Epithelial cell of esophagus (primary cell): ENCODE measurements around the gene MBP.
A peak's percentile ranks its signal among the peaks of the same experiment; 100 is the strongest.

ENCODE experiments used
- DNase-seq: peaks from one replicate; pipeline ENCODE4 v3.0.0; 2010; ENCODE audit warnings: low read depth
- H3K4me3 ChIP-seq: 2 replicates; pipeline ENCODE4 v1.5.1; 2011; ENCODE audit warnings: mild to moderate bottlenecking, low read length, control low read depth
- TF ChIP-seq, protein P1 (sequence below): IDR thresholded peaks from 2 replicates; pipeline ENCODE4 v1.5.1; 2011; ENCODE audit warnings: low read depth, mild to moderate bottlenecking, low read length, control low read depth, inconsistent platforms; ENCODE audit not compliant: insufficient read depth; ENCODE audit errors: missing control alignments

MBP gene

DNA sequence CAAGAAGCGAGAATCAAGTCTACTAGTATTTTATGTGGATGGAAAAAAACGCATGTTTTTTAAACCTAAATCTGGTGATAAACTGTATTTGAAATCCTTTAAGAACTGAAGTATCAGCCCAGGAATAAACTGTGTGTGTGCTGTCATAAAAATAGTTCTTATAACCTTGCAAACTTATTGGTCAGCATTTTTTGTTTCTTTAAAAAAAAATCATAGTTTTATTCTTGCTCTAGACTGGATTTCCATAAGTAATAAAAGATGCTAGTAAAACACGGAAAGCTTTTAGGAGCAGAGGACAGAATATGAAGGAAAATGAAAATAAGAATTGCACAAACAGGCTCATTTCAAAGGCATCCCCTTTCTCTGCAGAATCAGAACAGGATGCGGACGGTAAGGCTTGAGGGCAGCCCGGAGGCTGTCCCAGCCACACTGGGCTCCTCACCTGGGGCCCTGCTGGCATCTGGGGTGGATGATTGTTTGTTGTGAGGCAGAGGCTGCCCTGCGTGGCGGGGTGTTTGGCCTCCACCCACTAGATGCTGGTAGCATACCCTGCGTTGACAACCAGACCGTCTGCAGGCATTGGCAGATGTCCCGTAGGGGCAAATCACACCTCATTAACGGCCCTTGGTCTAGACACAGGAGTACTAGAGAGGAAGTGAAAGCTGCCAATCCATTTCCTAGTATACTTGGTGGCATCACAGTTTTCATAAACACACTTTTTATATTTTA, 52.5 kb downstream of the MBP start:
- no peak for DNase-seq
- TF ChIP-seq, protein P1, sequence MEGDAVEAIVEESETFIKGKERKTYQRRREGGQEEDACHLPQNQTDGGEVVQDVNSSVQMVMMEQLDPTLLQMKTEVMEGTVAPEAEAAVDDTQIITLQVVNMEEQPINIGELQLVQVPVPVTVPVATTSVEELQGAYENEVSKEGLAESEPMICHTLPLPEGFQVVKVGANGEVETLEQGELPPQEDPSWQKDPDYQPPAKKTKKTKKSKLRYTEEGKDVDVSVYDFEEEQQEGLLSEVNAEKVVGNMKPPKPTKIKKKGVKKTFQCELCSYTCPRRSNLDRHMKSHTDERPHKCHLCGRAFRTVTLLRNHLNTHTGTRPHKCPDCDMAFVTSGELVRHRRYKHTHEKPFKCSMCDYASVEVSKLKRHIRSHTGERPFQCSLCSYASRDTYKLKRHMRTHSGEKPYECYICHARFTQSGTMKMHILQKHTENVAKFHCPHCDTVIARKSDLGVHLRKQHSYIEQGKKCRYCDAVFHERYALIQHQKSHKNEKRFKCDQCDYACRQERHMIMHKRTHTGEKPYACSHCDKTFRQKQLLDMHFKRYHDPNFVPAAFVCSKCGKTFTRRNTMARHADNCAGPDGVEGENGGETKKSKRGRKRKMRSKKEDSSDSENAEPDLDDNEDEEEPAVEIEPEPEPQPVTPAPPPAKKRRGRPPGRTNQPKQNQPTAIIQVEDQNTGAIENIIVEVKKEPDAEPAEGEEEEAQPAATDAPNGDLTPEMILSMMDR: no peak
- H3K4me3 ChIP-seq: no peak overlapping the region

DNA sequence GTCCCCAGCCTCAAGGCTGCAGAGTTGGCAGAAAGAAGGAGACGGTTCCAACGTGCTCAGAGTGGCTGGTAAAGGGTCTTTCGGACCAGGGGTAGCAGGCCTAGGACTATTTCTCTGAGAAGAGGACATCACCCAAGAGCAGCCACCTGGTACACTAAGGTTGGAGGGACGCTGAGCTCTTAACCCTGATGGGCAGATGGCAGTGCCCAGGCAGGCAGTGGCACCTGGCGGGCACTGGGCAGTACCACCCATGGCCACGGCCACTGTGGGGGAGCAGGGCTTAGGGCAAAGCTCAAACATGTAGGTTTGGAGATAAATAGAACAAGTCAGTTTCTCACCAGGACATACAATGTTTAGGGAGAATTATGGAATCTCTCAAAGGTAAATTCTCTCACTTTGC, 53.5 kb downstream of the MBP start:
- TF ChIP-seq, protein P1: no peak
- DNase-seq: no peak
- no peak overlapping the region for H3K4me3 ChIP-seq

DNA sequence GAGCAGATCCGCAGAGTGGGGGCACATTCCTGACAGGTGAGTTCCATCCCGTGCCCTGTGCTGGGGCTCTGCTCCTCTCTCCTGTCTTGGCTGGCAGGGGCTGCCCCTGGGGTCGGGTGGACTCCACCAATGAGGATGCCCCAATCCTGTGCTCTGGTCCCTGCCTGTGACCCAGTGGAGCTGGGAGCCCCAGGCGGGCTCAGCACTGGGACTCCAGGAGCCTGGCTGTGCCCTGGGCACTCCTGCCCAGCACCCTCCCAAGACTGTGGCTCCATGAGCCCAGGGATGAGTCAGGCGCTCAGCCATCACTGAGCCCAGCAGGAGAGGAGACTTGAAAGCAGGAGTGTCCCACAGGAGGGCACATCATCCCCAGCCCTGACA, 53.9 kb downstream of the MBP start:
- no peak for DNase-seq
- TF ChIP-seq, protein P1: no peak
- no peak overlapping the region for H3K4me3 ChIP-seq

DNA sequence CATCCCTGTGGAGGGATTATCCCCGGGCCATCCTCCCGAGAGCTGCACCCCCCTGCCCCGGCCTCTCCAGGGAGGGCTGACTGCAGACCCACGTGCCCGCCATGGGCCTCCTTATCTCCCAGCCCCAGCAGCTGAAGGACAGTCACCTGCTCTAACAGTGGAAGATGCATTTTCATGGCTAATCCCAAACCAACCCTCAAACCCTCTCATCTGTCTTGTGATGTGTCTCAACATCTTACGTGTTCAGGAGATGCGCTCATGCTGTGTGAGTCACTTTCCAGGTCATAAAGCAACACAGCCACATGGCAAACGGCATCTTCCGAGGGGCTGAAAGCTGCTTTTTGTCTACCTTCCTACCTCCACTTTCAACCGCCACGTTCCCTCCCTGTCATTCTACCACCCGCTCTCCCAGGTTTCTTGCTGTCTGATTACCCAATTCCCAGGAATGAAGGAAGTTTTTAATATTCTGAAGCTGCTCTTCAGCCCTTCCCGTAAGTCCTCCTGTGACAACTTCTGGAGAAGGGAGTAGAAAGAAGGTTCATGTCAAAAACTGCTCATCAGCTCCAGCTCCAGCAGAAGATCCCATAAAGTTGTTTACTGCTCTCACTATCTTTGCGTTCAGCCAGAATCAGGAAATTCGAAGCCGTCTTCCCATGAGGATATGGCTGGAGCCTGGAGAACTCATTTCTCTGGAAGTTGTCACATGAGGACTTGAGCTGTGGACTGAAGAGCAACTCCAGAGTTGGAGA, 54.5 kb downstream of the MBP start:
- TF ChIP-seq, protein P1: no peak
- no peak overlapping the region for H3K4me3 ChIP-seq
- peak; percentile 61 for DNase-seq

DNA sequence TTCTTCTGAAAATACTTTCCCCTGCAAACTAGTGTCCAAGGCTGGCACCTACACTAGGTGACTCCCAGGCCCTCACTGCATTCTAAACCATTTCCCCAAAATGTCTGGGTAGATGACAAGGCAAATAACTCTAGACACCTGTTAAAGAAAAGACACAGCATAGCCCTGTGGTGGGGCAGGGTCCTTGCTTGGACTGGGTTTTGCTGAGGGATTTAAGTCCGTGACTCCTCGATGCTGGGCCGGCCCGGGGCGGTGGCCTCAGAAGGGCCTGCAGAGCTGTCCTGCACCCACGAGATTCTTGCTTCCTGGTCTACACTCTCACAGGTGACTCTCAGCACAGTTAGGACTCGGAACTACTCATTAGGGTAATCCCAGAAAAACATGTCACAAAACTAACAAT, 55.2 kb downstream of the MBP start:
- TF ChIP-seq, protein P1: no peak
- H3K4me3 ChIP-seq: no peak overlapping the region
- DNase-seq: no peak

DNA sequence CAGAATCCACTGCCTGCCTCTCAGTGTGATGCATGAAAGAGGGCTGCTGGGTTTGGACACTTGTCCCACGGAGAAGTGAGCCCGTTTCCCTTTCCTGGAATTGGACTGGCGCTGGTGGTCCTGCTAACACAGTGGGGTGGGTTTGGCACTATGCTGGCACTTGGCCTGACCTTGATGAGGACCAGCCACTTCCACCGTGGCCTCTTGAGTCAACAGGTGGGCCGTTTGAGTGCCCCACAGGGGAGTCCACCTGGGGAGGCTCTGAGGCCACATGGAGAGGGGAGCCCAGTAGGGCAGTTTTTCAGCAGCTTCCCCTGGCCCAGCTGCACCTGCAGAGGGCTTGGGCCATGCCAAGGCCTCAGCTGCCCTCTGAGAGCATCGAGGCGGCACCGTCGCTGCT, 56.5 kb downstream of the MBP start:
- TF ChIP-seq, protein P1: no peak
- no peak for DNase-seq
- no peak overlapping the region for H3K4me3 ChIP-seq
